ENCODE results near the gene PLD2.

Gene PLD2

GRCh38 chr17:4833941-4834680, 27.2 kb downstream of the PLD2 start:
- peak in 1 of 2 donors; percentile 8 for DNase-seq (ENCODE audit: low read depth in 2 of 2)

- DNase-seq (ENCODE audit: low read depth in 2 of 2) = no peak
Observed at GRCh38 chr17:4834681-4835020, 27.7 kb downstream of the PLD2 start.

- no peak for DNase-seq (ENCODE audit: low read depth in 2 of 2)
Observed at GRCh38 chr17:4836221-4836620, 29.3 kb downstream of the PLD2 start.

GRCh38 chr17:4837471-4838308, 30.7 kb downstream of the PLD2 start:
- DNase-seq (ENCODE audit: low read depth in 2 of 2) = no peak

GRCh38 chr17:4838309-4838785, 31.4 kb downstream of the PLD2 start:
- no peak for DNase-seq (ENCODE audit: low read depth in 2 of 2)

GRCh38 chr17:4839221-4839620, 32.3 kb downstream of the PLD2 start:
- no peak for DNase-seq (ENCODE audit: low read depth in 2 of 2)

GRCh38 chr17:4839965-4840892, 33.3 kb downstream of the PLD2 start:
- DNase-seq (ENCODE audit: low read depth in 2 of 2) = no peak

- no peak for DNase-seq (ENCODE audit: low read depth in 2 of 2)
Observed at GRCh38 chr17:4840893-4841242, 33.9 kb downstream of the PLD2 start.

- no peak for DNase-seq (ENCODE audit: low read depth in 2 of 2)
Observed at GRCh38 chr17:4842376-4842775, 35.4 kb downstream of the PLD2 start.

GRCh38 chr17:4843321-4844000, 36.5 kb downstream of the PLD2 start:
- DNase-seq (ENCODE audit: low read depth in 2 of 2) = no peak

GRCh38 chr17:4845118-4845517, 38.2 kb downstream of the PLD2 start:
- DNase-seq (ENCODE audit: low read depth in 2 of 2) = no peak

- DNase-seq (ENCODE audit: low read depth in 2 of 2) = no peak
Observed at GRCh38 chr17:4846635-4847390, 39.9 kb downstream of the PLD2 start.

- DNase-seq (ENCODE audit: low read depth in 2 of 2) = no peak
Observed at GRCh38 chr17:4849011-4849536, 42.1 kb downstream of the PLD2 start.

- DNase-seq (ENCODE audit: low read depth in 2 of 2) = no peak
Observed at GRCh38 chr17:4850246-4850645, 43.3 kb downstream of the PLD2 start.

- DNase-seq (ENCODE audit: low read depth in 2 of 2) = no peak
Observed at GRCh38 chr17:4851084-4851483, 44.1 kb downstream of the PLD2 start.

- no peak for DNase-seq (ENCODE audit: low read depth in 2 of 2)
Observed at GRCh38 chr17:4852567-4853207, 45.7 kb downstream of the PLD2 start.

- DNase-seq (ENCODE audit: low read depth in 2 of 2) = no peak
Observed at GRCh38 chr17:4853208-4853671, 46.3 kb downstream of the PLD2 start.

- DNase-seq (ENCODE audit: low read depth in 2 of 2) = no peak
Observed at GRCh38 chr17:4854111-4854681, 47.2 kb downstream of the PLD2 start.

GRCh38 chr17:4856271-4856936, 49.5 kb downstream of the PLD2 start:
- no peak for DNase-seq (ENCODE audit: low read depth in 2 of 2)
